ENCODE results near the gene TRMT10A.
"Not testable (repeated sequence)": the region's sequence is repeated elsewhere in the genome, so short reads cannot be mapped to it uniquely, and the experiment has no call there.

TRMT10A gene

GRCh38 chr4:99540277-99540939 is 23.4 kb downstream of the TRMT10A start:
- DNase-seq = no peak

GRCh38 chr4:99537674-99538073 is 26.2 kb downstream of the TRMT10A start:
- DNase-seq = no peak

GRCh38 chr4:99536848-99537247 is 27.0 kb downstream of the TRMT10A start:
- DNase-seq = no peak

GRCh38 chr4:99536271-99536670 is 27.6 kb downstream of the TRMT10A start:
- peak in 1 of 2 experiments; percentile 21 for DNase-seq

GRCh38 chr4:99534699-99535098 is 29.1 kb downstream of the TRMT10A start:
- DNase-seq = not testable (repeated sequence)

GRCh38 chr4:99529956-99530355 is 33.9 kb downstream of the TRMT10A start:
- DNase-seq = no peak

- DNase-seq = no peak
Measured at GRCh38 chr4:99529228-99529627, 34.6 kb downstream of the TRMT10A start.

GRCh38 chr4:99518601-99519295 is 45.1 kb downstream of the TRMT10A start:
- no peak for DNase-seq

GRCh38 chr4:99510721-99511120 is 53.1 kb downstream of the TRMT10A start, which contains the start of gene C4orf17:
Gene C4orf17 (plus strand): TSS chr4:99511021. CDS start chr4:99513082, 2,061 bp downstream.
- DNase-seq = no peak

- no peak for DNase-seq
Measured at GRCh38 chr4:99507762-99508161, 56.1 kb downstream of the TRMT10A start.

- no peak for DNase-seq
Measured at GRCh38 chr4:99507349-99507748, 56.5 kb downstream of the TRMT10A start.

- DNase-seq = peak; percentile 11 to 58
Measured at GRCh38 chr4:99506781-99507180, 57.1 kb downstream of the TRMT10A start.

- DNase-seq = peak in 1 of 2 experiments; percentile 11
Measured at GRCh38 chr4:99504804-99505502, 58.9 kb downstream of the TRMT10A start.
